SU-DHL-6 (cell line): Measurements from ENCODE around the gene KIZ.

Source experiments
- H2AFZ ChIP-seq: fragments of 200-600 bp; sonication (generic); 2 replicates; pipeline ENCODE4 v1.6.1; 2014; ENCODE audit warnings: low read depth, mild to moderate bottlenecking, moderate library complexity, mixed read lengths, antibody characterized with exemption, low read length; ENCODE audit not compliant: severe bottlenecking
- H3F3A ChIP-seq: fragments of 200-600 bp; shearing (Covaris generic); 2 replicates; pipeline ENCODE4 v1.6.0; 2016; ENCODE audit warnings: antibody characterized with exemption, mild to moderate bottlenecking; ENCODE audit not compliant: insufficient read depth
- H3K27ac ChIP-seq: fragments of 200-600 bp; sonication (generic); 2 replicates; pipeline ENCODE4 v1.5.1; 2016; ENCODE audit warnings: low read depth, mild to moderate bottlenecking, low read length, moderate library complexity, mixed read lengths
- H3K27me3 ChIP-seq: fragments of 200-600 bp; sonication (generic), shearing (Covaris generic); 2 replicates; pipeline ENCODE4 v1.6.0; 2014; ENCODE audit warnings: mild to moderate bottlenecking, low read length
- H3K36me3 ChIP-seq: fragments of 200-600 bp; sonication (generic); 2 replicates; pipeline ENCODE4 v1.6.1; 2014; ENCODE audit warnings: mild to moderate bottlenecking, low read length, mixed read lengths
- H3K4me2 ChIP-seq: fragments of 300-600, 200-600 bp; shearing (Covaris generic), sonication (generic); 2 replicates; pipeline ENCODE4 v1.6.0; 2014; ENCODE audit warnings: low read length, low read depth, mild to moderate bottlenecking; ENCODE audit not compliant: poor library complexity, severe bottlenecking
- H3K4me3 ChIP-seq: fragments of 200-600 bp; sonication (generic); 2 replicates; pipeline ENCODE4 v1.5.1; 2014; ENCODE audit warnings: antibody characterized with exemption, low read length, mild to moderate bottlenecking, mixed read lengths; ENCODE audit not compliant: insufficient read depth, poor library complexity, severe bottlenecking
- H3K79me2 ChIP-seq: fragments of 200-600 bp; sonication (generic); 2 replicates; pipeline ENCODE4 v1.6.1; 2014; ENCODE audit warnings: mild to moderate bottlenecking, low read length, moderate library complexity; ENCODE audit not compliant: insufficient read depth
- H3K9ac ChIP-seq: fragments of 200-600 bp; sonication (generic); 2 replicates; pipeline ENCODE4 v1.7.0; 2014; ENCODE audit warnings: mild to moderate bottlenecking, low read length
- H3K9me2 ChIP-seq: fragments of 200-600 bp; sonication (generic); replicated peaks from 2 replicates; pipeline ENCODE4 v1.6.1; 2014; ENCODE audit warnings: low read length; ENCODE audit not compliant: insufficient read depth
- H3K9me3 ChIP-seq: fragments of 200-600 bp; sonication (generic); 2 replicates; pipeline ENCODE4 v1.6.1; 2014; ENCODE audit warnings: low read length, mixed read lengths; ENCODE audit not compliant: insufficient read depth
- H4K20me1 ChIP-seq: fragments of 200-600 bp; sonication (generic); 2 replicates; pipeline ENCODE4 v1.6.1; 2014; ENCODE audit warnings: low read depth, mild to moderate bottlenecking, antibody characterized with exemption, low read length, moderate library complexity, mixed read lengths
- EZH2phosphoT487 ChIP-seq: fragments of 200-600 bp; sonication (generic), shearing (Covaris generic); conservative IDR thresholded peaks from 2 replicates; pipeline ENCODE4 v1.6.1; 2018; ENCODE audit warnings: mild to moderate bottlenecking, antibody characterized with exemption, low read length, moderate library complexity, mixed read lengths
- TF ChIP-seq, protein P1 (sequence below): fragments of 200-600 bp; sonication (generic); IDR thresholded peaks from one replicate; pipeline ENCODE4 v1.5.1; 2017; ENCODE audit warnings: antibody characterized with exemption, mild to moderate bottlenecking, low read length, moderate library complexity; ENCODE audit not compliant: insufficient read depth, poor library complexity, severe bottlenecking

The KIZ gene

DNA sequence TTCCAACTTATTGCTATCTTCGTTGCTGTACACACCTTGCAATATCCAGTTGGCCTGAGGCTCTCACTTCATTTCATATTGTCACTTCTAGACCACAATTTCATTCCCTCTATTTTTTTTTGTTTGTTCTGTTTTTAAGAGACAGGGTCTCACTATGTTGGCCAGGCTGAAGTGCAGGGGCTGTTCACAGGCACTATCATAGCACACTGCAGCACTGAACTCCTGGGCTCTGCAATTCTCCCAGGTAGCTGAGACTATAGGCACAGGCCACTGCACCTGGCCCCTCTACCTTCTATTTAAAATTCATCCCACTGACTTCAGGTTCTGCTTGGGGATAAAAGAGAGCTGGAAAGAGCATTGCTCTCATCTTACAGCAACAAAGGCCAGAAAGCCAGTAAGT is 15.1 kb upstream of the KIZ start:
- Histone ChIP-seq H2AFZ (no peak overlapping the region), H3K9me2 (no peaks in the 10 kb centered on the region), H3K27ac (no peak overlapping the region), H3K27me3 (no peaks in the 10 kb centered on the region), H3K4me2 (no peak overlapping the region), H3K4me3 (no peak overlapping the region), H3K36me3 (no peaks in the 10 kb centered on the region), H3K79me2 (no peaks in the 10 kb centered on the region), H3K9ac (no peak overlapping the region), H4K20me1 (no peaks in the 10 kb centered on the region), H3K9me3 (no peaks in the 10 kb centered on the region), H3F3A (no peaks in the 10 kb centered on the region)
- TF ChIP-seq EZH2phosphoT487: no peak

DNA sequence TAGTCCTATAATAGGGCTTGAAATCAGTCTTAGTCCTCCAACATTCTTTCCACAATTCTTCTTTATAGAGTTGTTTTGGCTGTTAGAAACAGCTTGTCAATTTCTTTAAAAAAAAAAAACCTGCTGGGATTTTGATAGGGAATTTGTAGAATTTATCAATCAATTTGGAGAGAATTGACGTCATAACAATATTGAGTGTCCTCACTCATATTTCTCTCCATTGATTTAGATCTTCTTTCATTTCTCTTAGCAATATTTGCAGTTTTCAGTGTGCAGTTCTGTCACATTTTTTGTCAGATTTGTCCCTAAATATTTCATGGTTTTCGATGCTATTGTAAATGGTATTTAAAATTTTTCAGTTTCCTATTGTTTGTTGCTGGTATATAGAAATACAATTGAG is 14.5 kb upstream of the KIZ start:
- no peak overlapping the region for H3K9ac ChIP-seq
- no peaks in the 10 kb centered on the region for H3K27me3 ChIP-seq
- no peak for TF ChIP-seq EZH2phosphoT487
- TF ChIP-seq, protein P1, sequence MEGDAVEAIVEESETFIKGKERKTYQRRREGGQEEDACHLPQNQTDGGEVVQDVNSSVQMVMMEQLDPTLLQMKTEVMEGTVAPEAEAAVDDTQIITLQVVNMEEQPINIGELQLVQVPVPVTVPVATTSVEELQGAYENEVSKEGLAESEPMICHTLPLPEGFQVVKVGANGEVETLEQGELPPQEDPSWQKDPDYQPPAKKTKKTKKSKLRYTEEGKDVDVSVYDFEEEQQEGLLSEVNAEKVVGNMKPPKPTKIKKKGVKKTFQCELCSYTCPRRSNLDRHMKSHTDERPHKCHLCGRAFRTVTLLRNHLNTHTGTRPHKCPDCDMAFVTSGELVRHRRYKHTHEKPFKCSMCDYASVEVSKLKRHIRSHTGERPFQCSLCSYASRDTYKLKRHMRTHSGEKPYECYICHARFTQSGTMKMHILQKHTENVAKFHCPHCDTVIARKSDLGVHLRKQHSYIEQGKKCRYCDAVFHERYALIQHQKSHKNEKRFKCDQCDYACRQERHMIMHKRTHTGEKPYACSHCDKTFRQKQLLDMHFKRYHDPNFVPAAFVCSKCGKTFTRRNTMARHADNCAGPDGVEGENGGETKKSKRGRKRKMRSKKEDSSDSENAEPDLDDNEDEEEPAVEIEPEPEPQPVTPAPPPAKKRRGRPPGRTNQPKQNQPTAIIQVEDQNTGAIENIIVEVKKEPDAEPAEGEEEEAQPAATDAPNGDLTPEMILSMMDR: no peak
- no peaks in the 10 kb centered on the region for H3F3A ChIP-seq
- H3K36me3 ChIP-seq: no peaks in the 10 kb centered on the region
- H3K4me2 ChIP-seq: no peak overlapping the region
- H3K4me3 ChIP-seq: no peak overlapping the region
- H2AFZ ChIP-seq: no peak overlapping the region
- H3K79me2 ChIP-seq: no peaks in the 10 kb centered on the region
- H3K27ac ChIP-seq: no peak overlapping the region
- no peaks in the 10 kb centered on the region for H3K9me2 ChIP-seq
- no peaks in the 10 kb centered on the region for H3K9me3 ChIP-seq
- no peaks in the 10 kb centered on the region for H4K20me1 ChIP-seq

DNA sequence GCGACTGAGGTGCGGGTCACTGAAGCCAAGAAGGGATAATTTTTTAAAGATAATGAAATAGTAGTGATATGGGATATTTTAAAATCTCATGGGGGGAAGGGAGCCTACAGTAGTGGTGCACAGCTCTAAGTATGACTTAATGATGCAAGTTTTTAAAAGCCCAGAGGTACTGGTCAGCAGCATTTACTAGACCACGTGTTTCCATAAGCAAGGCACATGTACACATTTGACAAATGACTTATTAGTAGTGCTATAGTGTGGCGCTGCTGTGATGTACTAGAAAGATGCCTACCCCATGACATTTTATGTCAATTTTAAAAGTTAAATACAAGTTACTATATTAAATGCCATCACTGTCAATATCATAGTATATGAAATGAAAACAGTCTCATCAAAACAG is 12.2 kb upstream of the KIZ start:
- Histone ChIP-seq H3K9me3 (no peaks in the 10 kb centered on the region), H3K4me2 (no peak overlapping the region)

GRCh38 chr20:21114584-21114983 is 11.3 kb upstream of the KIZ start:
- Histone ChIP-seq H3K79me2 (no peaks in the 10 kb centered on the region), H3K9ac (no peak overlapping the region), H3F3A (no peaks in the 10 kb centered on the region), H3K27ac (no peak overlapping the region), H4K20me1 (no peaks in the 10 kb centered on the region), H3K9me3 (no peaks in the 10 kb centered on the region), H2AFZ (no peak overlapping the region), H3K4me3 (no peak overlapping the region), H3K27me3 (no peaks in the 10 kb centered on the region), H3K9me2 (no peaks in the 10 kb centered on the region), H3K36me3 (no peaks in the 10 kb centered on the region), H3K4me2 (no peak overlapping the region)
- TF ChIP-seq, protein P1: no peak
- TF ChIP-seq EZH2phosphoT487: no peak

More for the DNA sequence above, 12.2 kb upstream of the KIZ start:
- H3K27me3 ChIP-seq: no peaks in the 10 kb centered on the region
- H3K9ac ChIP-seq: no peak overlapping the region
- TF ChIP-seq, protein P1: no peak
- TF ChIP-seq EZH2phosphoT487: no peak
- no peaks in the 10 kb centered on the region for H3K9me2 ChIP-seq
- no peak overlapping the region for H3K4me3 ChIP-seq
- H3K36me3 ChIP-seq: no peaks in the 10 kb centered on the region
- H4K20me1 ChIP-seq: no peaks in the 10 kb centered on the region
- no peak overlapping the region for H2AFZ ChIP-seq
- H3K79me2 ChIP-seq: no peaks in the 10 kb centered on the region
- no peak overlapping the region for H3K27ac ChIP-seq
- no peaks in the 10 kb centered on the region for H3F3A ChIP-seq
